WTC11 (cell line): ENCODE data around the gene SCO1. TPM values are rescaled to one million over a fixed set of nuclear protein-coding genes. Genes with fewer than 3 reads are reported as not detected.

Experiments used
- ATAC-seq: fragments of 200-7000 bp; cut with Tn5 transposase; 2 replicates; pipeline ENCODE4 v1.10.0; 2021; ENCODE audit warnings: mild to moderate bottlenecking, moderate library complexity
- CTCF ChIA-PET: fragments of 300-600 bp; sonication (Branson Sonifier 250); formaldehyde crosslinking; loops from one replicate; lab custom pipeline; 2021; ENCODE audit warnings: antibody characterized with exemption; lab: Charles Lee
- POLR2A ChIA-PET: fragments of 350-600 bp; sonication (Branson Sonifier 250); formaldehyde crosslinking; loops from one replicate; lab custom pipeline; 2021; ENCODE audit warnings: antibody characterized with exemption; lab: Charles Lee
- DNase-seq: peaks from one replicate; pipeline ENCODE4 v3.0.0; 2021; ENCODE audit warnings: low spot score
- H3K27ac Mint-ChIP-seq: 2 replicates; pipeline ENCODE4 v1.8.0; 2021; ENCODE audit warnings: mixed read lengths
- H3K27me3 Mint-ChIP-seq: 2 replicates; pipeline ENCODE4 v1.8.0; 2021; ENCODE audit warnings: low read depth, mild to moderate bottlenecking, moderate library complexity, mixed read lengths
- H3K36me3 Mint-ChIP-seq: 2 replicates; pipeline ENCODE4 v1.8.0; 2021; ENCODE audit warnings: mixed read lengths
- H3K4me1 Mint-ChIP-seq: 2 replicates; pipeline ENCODE4 v1.8.0; 2022; ENCODE audit warnings: mixed read lengths
- H3K4me3 Mint-ChIP-seq: 2 replicates; pipeline ENCODE4 v1.8.0; 2021; ENCODE audit warnings: mild to moderate bottlenecking, moderate library complexity, mixed read lengths
- H3K9me3 Mint-ChIP-seq: 2 replicates; pipeline ENCODE4 v1.8.0; 2021; ENCODE audit warnings: mixed read lengths
- JAZF1 ChIP-seq: fragments of 250-450 bp; sonication (Bioruptor Pico); IDR thresholded peaks from 2 replicates; pipeline ENCODE4 v1.9.0; 2021; ENCODE audit warnings: moderate library complexity, mild to moderate bottlenecking, inconsistent platforms
- MXD4 ChIP-seq: fragments of 250-450 bp; sonication (Bioruptor Pico); IDR thresholded peaks from 2 replicates; pipeline ENCODE4 v1.8.0; 2021; ENCODE audit warnings: mild to moderate bottlenecking, moderate library complexity, borderline replicate concordance
- NR3C1 ChIP-seq: sonication (generic); formaldehyde crosslinking; conservative IDR thresholded peaks from 2 replicates; pipeline ENCODE4 v1.8.1; 2023; ENCODE audit warnings: low read depth, mild to moderate bottlenecking, missing genetic modification reagents
- SOX15 ChIP-seq: fragments of 250-450 bp; sonication (Bioruptor Pico); IDR thresholded peaks from 2 replicates; pipeline ENCODE4 v1.9.0; 2021; ENCODE audit warnings: mild to moderate bottlenecking
- ZNF121 ChIP-seq: sonication (generic); formaldehyde crosslinking; IDR thresholded peaks from 2 replicates; pipeline ENCODE4 v1.8.0; 2023; ENCODE audit warnings: missing genetic modification reagents
- ZNF232 ChIP-seq: sonication (generic); formaldehyde crosslinking; IDR thresholded peaks from 2 replicates; pipeline ENCODE4 v1.8.0; 2022; ENCODE audit warnings: mild to moderate bottlenecking, missing genetic modification reagents
- ZNF263 ChIP-seq: sonication (generic); formaldehyde crosslinking; IDR thresholded peaks from 2 replicates; pipeline ENCODE4 v1.8.1; 2022; ENCODE audit warnings: low read depth, mild to moderate bottlenecking, moderate library complexity, missing genetic modification reagents
- total RNA-seq: library from RNA; stranded (reverse); gene quantifications from 3 replicates; pipeline ENCODE4 v1.2.3, GENCODE V29; 2021
- TF ChIP-seq, protein P1 (sequence below): sonication (generic); formaldehyde crosslinking; IDR thresholded peaks from 2 replicates; pipeline ENCODE4 v1.8.1; 2023; ENCODE audit warnings: mild to moderate bottlenecking, missing genetic modification reagents, borderline replicate concordance
- TF ChIP-seq, protein P2 (sequence below): sonication (generic); formaldehyde crosslinking; conservative IDR thresholded peaks from 2 replicates; pipeline ENCODE4 v1.8.1; 2022; ENCODE audit warnings: mild to moderate bottlenecking, missing genetic modification reagents
- TF ChIP-seq, protein P3 (sequence below): fragments of 250-450 bp; sonication (Bioruptor Pico); IDR thresholded peaks from 2 replicates; pipeline ENCODE4 v1.9.0; 2021; ENCODE audit warnings: mild to moderate bottlenecking
- TF ChIP-seq, protein P4 (sequence below): sonication (generic); formaldehyde crosslinking; IDR thresholded peaks from 2 replicates; pipeline ENCODE4 v1.8.1; 2023; ENCODE audit warnings: mild to moderate bottlenecking, missing genetic modification reagents, moderate library complexity
- TF ChIP-seq, protein P5 (sequence below): sonication (generic); formaldehyde crosslinking; IDR thresholded peaks from 2 replicates; pipeline ENCODE4 v1.8.1; 2023; ENCODE audit warnings: mild to moderate bottlenecking, moderate library complexity, missing genetic modification reagents
- TF ChIP-seq, protein P6 (sequence below): sonication (generic); formaldehyde crosslinking; IDR thresholded peaks from 2 replicates; pipeline ENCODE4 v1.8.0; 2022; ENCODE audit warnings: mild to moderate bottlenecking, missing genetic modification reagents
- TF ChIP-seq, protein P7 (sequence below): sonication (generic); formaldehyde crosslinking; IDR thresholded peaks from 2 replicates; pipeline ENCODE4 v1.8.0; 2022; ENCODE audit warnings: missing genetic modification reagents
- TF ChIP-seq, protein P8 (sequence below): sonication (generic); formaldehyde crosslinking; IDR thresholded peaks from 2 replicates; pipeline ENCODE4 v1.8.1; 2022; ENCODE audit warnings: low read depth, mild to moderate bottlenecking, moderate library complexity, missing genetic modification reagents, borderline replicate concordance
- TF ChIP-seq, protein P9 (sequence below): sonication (generic); formaldehyde crosslinking; IDR thresholded peaks from 2 replicates; pipeline ENCODE4 v1.8.1; 2022; ENCODE audit warnings: missing genetic modification reagents, borderline replicate concordance

The SCO1 gene
- total RNA-seq, 1 experiment from 2014 or later, result 63.8 TPM

DNA sequence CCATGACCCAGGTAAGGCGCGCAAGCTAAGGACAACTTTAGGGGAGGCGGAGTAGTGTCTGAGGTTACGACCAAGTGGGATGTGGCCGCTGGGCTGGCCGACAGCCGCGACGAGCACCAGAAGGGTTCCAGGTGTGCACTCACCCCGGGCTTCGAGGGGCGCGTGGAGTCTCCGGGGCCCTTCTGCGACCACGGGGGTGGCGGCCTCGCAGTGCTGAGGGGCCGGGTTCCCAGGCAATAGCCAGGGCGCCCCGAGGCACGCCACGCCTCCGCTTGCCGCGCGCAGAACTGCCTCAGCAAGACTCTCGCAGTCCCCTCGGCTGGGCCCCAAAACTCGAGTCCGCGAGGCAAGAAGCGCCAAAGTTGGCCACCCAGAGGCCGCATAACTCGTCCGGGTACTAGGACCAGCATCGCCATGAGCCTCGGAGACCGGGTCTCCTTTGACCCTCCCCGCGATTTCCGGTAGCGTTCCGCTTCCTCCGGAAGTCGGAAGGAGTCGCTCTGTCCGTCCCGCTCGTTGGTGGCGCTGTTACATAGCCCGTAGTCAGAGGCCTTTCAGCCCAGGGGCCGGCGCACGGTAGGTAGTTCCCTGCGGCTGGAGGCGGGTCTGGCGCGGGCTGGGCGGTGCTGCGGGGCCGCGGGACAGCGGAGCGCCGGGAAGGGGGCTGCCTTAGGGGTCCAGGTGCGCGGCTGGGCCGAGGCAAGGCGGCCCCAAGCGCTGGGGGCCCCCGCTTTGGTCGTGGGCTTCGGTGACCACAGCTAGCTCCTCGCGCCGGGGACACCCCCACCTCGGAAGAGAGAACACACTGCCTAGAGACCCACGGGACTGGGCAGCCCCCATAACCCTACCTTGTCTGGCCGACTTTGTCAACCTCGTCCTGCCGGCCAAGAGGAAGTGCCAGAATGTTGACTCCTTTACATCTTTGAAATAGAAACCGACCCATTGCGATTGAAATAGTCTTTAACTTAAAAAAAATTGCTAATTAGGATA lies at the start of gene SCO1, which contains the start of gene ADPRM (continued):
- TF ChIP-seq, protein P1, sequence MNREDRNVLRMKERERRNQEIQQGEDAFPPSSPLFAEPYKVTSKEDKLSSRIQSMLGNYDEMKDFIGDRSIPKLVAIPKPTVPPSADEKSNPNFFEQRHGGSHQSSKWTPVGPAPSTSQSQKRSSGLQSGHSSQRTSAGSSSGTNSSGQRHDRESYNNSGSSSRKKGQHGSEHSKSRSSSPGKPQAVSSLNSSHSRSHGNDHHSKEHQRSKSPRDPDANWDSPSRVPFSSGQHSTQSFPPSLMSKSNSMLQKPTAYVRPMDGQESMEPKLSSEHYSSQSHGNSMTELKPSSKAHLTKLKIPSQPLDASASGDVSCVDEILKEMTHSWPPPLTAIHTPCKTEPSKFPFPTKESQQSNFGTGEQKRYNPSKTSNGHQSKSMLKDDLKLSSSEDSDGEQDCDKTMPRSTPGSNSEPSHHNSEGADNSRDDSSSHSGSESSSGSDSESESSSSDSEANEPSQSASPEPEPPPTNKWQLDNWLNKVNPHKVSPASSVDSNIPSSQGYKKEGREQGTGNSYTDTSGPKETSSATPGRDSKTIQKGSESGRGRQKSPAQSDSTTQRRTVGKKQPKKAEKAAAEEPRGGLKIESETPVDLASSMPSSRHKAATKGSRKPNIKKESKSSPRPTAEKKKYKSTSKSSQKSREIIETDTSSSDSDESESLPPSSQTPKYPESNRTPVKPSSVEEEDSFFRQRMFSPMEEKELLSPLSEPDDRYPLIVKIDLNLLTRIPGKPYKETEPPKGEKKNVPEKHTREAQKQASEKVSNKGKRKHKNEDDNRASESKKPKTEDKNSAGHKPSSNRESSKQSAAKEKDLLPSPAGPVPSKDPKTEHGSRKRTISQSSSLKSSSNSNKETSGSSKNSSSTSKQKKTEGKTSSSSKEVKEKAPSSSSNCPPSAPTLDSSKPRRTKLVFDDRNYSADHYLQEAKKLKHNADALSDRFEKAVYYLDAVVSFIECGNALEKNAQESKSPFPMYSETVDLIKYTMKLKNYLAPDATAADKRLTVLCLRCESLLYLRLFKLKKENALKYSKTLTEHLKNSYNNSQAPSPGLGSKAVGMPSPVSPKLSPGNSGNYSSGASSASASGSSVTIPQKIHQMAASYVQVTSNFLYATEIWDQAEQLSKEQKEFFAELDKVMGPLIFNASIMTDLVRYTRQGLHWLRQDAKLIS (CRISPR knock-in tag), result no peak; the same call in 1 of the 2 replicates
- no peak for TF ChIP-seq SOX15 (CRISPR knock-in tag)
- TF ChIP-seq, all 79 proteins: peak for 26

DNA sequence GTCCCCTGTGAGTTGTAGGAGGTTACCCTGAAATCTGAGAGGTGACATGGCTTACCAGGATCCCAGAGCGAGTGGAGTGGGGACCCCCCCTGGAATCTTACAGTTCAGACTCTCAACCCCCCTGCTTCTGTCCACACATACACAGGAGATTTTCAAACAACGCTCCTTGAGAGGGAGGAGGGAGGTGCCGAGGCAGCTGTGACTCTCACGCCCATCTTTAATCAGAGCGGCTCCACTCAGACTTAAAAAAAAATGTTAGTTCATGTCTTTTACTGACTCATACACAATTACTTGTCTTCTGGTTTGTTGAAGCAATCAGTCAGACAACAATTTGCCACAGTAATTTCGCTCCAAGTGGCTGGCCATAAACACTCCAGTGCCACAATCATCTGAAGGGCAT lies 47.9 kb upstream of the SCO1 start:
- no peak overlapping the region for H3K27ac Mint-ChIP-seq
- ChIA-PET CTCF (interaction anchor here (0.7 to 1.0 kb wide), 2 partner anchors 9 to 27 kb away, joined by 3 read pairs; no protein-coding TSS in a partner anchor), POLR2A (interaction anchor here (0.6 kb wide), 1 partner anchor 65 kb away, joined by 3 read pairs; no protein-coding TSS in a partner anchor)
- ATAC-seq, result no peak
- no peak overlapping the region for H3K4me3 Mint-ChIP-seq
- H3K9me3 Mint-ChIP-seq, result no peaks in the 10 kb centered on the region
- peaks cover 15% of the 10 kb centered on the region for H3K4me1 Mint-ChIP-seq
- no peaks in the 10 kb centered on the region for H3K27me3 Mint-ChIP-seq
- no peak for DNase-seq
- H3K36me3 Mint-ChIP-seq, result no peaks in the 10 kb centered on the region
- TF ChIP-seq, protein P2, sequence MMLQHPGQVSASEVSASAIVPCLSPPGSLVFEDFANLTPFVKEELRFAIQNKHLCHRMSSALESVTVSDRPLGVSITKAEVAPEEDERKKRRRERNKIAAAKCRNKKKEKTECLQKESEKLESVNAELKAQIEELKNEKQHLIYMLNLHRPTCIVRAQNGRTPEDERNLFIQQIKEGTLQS (CRISPR knock-in tag), result no peak
- no peak for TF ChIP-seq NR3C1 (CRISPR knock-in tag)
- no peak for TF ChIP-seq ZNF121 (CRISPR knock-in tag)
- TF ChIP-seq, protein P3, sequence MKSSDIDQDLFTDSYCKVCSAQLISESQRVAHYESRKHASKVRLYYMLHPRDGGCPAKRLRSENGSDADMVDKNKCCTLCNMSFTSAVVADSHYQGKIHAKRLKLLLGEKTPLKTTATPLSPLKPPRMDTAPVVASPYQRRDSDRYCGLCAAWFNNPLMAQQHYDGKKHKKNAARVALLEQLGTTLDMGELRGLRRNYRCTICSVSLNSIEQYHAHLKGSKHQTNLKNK (CRISPR knock-in tag), result no peak
- TF ChIP-seq MXD4 (CRISPR knock-in tag), result no peak
- TF ChIP-seq, protein P4, sequence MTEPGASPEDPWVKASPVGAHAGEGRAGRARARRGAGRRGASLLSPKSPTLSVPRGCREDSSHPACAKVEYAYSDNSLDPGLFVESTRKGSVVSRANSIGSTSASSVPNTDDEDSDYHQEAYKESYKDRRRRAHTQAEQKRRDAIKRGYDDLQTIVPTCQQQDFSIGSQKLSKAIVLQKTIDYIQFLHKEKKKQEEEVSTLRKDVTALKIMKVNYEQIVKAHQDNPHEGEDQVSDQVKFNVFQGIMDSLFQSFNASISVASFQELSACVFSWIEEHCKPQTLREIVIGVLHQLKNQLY, result no peak
- TF ChIP-seq, protein P5, sequence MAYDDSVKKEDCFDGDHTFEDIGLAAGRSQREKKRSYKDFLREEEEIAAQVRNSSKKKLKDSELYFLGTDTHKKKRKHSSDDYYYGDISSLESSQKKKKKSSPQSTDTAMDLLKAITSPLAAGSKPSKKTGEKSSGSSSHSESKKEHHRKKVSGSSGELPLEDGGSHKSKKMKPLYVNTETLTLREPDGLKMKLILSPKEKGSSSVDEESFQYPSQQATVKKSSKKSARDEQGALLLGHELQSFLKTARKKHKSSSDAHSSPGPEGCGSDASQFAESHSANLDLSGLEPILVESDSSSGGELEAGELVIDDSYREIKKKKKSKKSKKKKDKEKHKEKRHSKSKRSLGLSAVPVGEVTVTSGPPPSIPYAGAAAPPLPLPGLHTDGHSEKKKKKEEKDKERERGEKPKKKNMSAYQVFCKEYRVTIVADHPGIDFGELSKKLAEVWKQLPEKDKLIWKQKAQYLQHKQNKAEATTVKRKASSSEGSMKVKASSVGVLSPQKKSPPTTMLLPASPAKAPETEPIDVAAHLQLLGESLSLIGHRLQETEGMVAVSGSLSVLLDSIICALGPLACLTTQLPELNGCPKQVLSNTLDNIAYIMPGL, result no peak
- TF ChIP-seq, protein P6, sequence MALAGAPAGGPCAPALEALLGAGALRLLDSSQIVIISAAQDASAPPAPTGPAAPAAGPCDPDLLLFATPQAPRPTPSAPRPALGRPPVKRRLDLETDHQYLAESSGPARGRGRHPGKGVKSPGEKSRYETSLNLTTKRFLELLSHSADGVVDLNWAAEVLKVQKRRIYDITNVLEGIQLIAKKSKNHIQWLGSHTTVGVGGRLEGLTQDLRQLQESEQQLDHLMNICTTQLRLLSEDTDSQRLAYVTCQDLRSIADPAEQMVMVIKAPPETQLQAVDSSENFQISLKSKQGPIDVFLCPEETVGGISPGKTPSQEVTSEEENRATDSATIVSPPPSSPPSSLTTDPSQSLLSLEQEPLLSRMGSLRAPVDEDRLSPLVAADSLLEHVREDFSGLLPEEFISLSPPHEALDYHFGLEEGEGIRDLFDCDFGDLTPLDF (CRISPR knock-in tag), result no peak
- TF ChIP-seq, protein P7, sequence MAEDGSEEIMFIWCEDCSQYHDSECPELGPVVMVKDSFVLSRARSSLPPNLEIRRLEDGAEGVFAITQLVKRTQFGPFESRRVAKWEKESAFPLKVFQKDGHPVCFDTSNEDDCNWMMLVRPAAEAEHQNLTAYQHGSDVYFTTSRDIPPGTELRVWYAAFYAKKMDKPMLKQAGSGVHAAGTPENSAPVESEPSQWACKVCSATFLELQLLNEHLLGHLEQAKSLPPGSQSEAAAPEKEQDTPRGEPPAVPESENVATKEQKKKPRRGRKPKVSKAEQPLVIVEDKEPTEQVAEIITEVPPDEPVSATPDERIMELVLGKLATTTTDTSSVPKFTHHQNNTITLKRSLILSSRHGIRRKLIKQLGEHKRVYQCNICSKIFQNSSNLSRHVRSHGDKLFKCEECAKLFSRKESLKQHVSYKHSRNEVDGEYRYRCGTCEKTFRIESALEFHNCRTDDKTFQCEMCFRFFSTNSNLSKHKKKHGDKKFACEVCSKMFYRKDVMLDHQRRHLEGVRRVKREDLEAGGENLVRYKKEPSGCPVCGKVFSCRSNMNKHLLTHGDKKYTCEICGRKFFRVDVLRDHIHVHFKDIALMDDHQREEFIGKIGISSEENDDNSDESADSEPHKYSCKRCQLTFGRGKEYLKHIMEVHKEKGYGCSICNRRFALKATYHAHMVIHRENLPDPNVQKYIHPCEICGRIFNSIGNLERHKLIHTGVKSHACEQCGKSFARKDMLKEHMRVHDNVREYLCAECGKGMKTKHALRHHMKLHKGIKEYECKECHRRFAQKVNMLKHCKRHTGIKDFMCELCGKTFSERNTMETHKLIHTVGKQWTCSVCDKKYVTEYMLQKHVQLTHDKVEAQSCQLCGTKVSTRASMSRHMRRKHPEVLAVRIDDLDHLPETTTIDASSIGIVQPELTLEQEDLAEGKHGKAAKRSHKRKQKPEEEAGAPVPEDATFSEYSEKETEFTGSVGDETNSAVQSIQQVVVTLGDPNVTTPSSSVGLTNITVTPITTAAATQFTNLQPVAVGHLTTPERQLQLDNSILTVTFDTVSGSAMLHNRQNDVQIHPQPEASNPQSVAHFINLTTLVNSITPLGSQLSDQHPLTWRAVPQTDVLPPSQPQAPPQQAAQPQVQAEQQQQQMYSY, result no peak
- no peak for TF ChIP-seq JAZF1 (CRISPR knock-in tag)
- TF ChIP-seq ZNF263 (CRISPR knock-in tag), result no peak
- TF ChIP-seq, protein P8, sequence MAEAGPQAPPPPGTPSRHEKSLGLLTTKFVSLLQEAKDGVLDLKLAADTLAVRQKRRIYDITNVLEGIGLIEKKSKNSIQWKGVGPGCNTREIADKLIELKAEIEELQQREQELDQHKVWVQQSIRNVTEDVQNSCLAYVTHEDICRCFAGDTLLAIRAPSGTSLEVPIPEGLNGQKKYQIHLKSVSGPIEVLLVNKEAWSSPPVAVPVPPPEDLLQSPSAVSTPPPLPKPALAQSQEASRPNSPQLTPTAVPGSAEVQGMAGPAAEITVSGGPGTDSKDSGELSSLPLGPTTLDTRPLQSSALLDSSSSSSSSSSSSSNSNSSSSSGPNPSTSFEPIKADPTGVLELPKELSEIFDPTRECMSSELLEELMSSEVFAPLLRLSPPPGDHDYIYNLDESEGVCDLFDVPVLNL (CRISPR knock-in tag), result no peak
- TF ChIP-seq, protein P9, sequence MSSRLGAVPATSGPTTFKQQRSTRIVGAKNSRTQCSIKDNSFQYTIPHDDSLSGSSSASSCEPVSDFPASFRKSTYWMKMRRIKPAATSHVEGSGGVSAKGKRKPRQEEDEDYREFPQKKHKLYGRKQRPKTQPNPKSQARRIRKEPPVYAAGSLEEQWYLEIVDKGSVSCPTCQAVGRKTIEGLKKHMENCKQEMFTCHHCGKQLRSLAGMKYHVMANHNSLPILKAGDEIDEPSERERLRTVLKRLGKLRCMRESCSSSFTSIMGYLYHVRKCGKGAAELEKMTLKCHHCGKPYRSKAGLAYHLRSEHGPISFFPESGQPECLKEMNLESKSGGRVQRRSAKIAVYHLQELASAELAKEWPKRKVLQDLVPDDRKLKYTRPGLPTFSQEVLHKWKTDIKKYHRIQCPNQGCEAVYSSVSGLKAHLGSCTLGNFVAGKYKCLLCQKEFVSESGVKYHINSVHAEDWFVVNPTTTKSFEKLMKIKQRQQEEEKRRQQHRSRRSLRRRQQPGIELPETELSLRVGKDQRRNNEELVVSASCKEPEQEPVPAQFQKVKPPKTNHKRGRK (CRISPR knock-in tag), result no peak
- no peak for TF ChIP-seq ZNF232
